Urothelium cell line (cell line): ENCODE measurements around the gene NKAIN4.
"Not testable (repeated sequence)": the region's sequence is repeated elsewhere in the genome, so short reads cannot be mapped to it uniquely, and the experiment has no call there.

Source experiments
- DNase-seq: peaks from one replicate; pipeline ENCODE4 v3.0.0; 2011; ENCODE audit warnings: low spot score, mixed read lengths
- FAIRE-seq: peaks from 2 replicates; lab custom pipeline; 2011; peaks lifted over from hg19 to GRCh38; lab: Jason Lieb, UNC

The NKAIN4 gene

GRCh38 chr20:63259734-63260460, 5.6 kb upstream of the NKAIN4 start:
- FAIRE-seq, result peak; percentile 55
- no peak for DNase-seq

- FAIRE-seq, result peak; percentile 87
Observed at GRCh38 chr20:63258781-63259180, 4.5 kb upstream of the NKAIN4 start.

GRCh38 chr20:63257629-63258028, 3.4 kb upstream of the NKAIN4 start:
- DNase-seq, result no peak
- FAIRE-seq, result no peak

More at GRCh38 chr20:63258781-63259180, 4.5 kb upstream of the NKAIN4 start:
- no peak for DNase-seq

- FAIRE-seq (peak; percentile 99), DNase-seq (no peak)
Observed at GRCh38 chr20:63256954-63257353, 2.7 kb upstream of the NKAIN4 start.

- FAIRE-seq (no peak), DNase-seq (no peak)
Observed at GRCh38 chr20:63255931-63256704, 1.9 kb upstream of the NKAIN4 start.

GRCh38 chr20:63254606-63255384, 532 bp upstream of the NKAIN4 start:
- no peak for DNase-seq
- peak; percentile 75 for FAIRE-seq

GRCh38 chr20:63253438-63254231, 628 bp downstream of the NKAIN4 start:
- DNase-seq (no peak), FAIRE-seq (peak; percentile 55)

GRCh38 chr20:63253065-63253437, 1.2 kb downstream of the NKAIN4 start:
- no peak for FAIRE-seq
- no peak for DNase-seq

GRCh38 chr20:63252284-63252711, 2.0 kb downstream of the NKAIN4 start:
- no peak for FAIRE-seq
- no peak for DNase-seq

GRCh38 chr20:63251350-63251749, 2.9 kb downstream of the NKAIN4 start:
- FAIRE-seq, DNase-seq: not testable (repeated sequence)

GRCh38 chr20:63249891-63250290, 4.4 kb downstream of the NKAIN4 start:
- DNase-seq, result no peak
- FAIRE-seq, result peak; percentile 83

GRCh38 chr20:63248835-63249591, 5.2 kb downstream of the NKAIN4 start:
- FAIRE-seq (peak; percentile 79), DNase-seq (no peak)

GRCh38 chr20:63247671-63248228, 6.5 kb downstream of the NKAIN4 start:
- FAIRE-seq (no peak), DNase-seq (no peak)

GRCh38 chr20:63246490-63247288, 7.6 kb downstream of the NKAIN4 start:
- DNase-seq, result no peak
- FAIRE-seq, result no peak

GRCh38 chr20:63244468-63244867, 9.8 kb downstream of the NKAIN4 start:
- DNase-seq (no peak), FAIRE-seq (no peak)

- FAIRE-seq (peak; percentile 62), DNase-seq (no peak)
Observed at GRCh38 chr20:63243604-63244247, 10.5 kb downstream of the NKAIN4 start.

- FAIRE-seq, result no peak
- no peak for DNase-seq
Observed at GRCh38 chr20:63242736-63243135, 11.5 kb downstream of the NKAIN4 start.

- no peak for FAIRE-seq
- no peak for DNase-seq
Observed at GRCh38 chr20:63241272-63241671, 13.0 kb downstream of the NKAIN4 start.
